ENCODE results near the gene LENG1. TPM values are rescaled to one million over a fixed set of nuclear protein-coding genes. Genes with fewer than 3 reads are reported as not detected.
"Not testable (repeated sequence)": the region's sequence is repeated elsewhere in the genome, so short reads cannot be mapped to it uniquely, and the experiment has no call there.

Gene LENG1
- total RNA-seq, 1 donor from 2014 or later: 5.4 TPM

DNA sequence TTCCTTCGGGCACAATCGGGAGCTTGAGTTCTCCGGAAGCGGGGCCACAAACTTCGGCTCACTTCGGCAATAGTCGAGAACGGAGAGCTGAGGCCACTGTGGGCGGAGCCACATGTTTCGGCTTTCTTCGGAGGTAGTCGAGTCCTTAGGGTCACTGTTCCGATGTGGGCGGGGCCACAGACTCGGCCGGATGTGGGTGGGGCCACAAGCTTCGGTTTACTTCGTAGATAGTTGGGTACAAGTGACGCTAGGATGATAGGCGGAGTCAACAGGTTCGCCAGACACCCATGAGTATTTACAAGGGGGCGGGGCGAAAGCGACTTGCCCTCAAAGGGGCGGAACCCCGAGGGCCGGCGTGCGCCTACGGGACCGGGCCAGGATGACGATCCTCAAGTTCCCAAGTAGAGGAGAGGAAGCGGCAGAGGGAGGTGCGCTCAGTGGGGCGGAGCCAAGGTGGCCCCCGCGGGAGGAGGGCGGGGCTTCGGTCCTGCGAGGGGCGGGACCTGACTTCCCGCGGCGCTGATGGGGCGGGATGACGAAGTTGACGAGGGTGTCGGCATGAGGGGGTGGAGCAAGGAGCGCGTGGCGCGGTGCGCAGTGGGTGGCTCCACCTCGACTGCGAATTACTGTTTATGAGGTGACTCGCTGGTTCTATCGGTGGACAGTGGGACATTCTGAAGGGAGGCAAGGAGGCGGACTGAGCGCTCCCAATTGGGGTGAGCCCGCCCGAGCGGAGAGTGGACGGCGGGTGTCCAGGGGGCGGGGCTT is 30.4 kb upstream of the LENG1 start:
- DNase-seq (ENCODE audit: low read depth in 2 of 2): peak; percentile 100

DNA sequence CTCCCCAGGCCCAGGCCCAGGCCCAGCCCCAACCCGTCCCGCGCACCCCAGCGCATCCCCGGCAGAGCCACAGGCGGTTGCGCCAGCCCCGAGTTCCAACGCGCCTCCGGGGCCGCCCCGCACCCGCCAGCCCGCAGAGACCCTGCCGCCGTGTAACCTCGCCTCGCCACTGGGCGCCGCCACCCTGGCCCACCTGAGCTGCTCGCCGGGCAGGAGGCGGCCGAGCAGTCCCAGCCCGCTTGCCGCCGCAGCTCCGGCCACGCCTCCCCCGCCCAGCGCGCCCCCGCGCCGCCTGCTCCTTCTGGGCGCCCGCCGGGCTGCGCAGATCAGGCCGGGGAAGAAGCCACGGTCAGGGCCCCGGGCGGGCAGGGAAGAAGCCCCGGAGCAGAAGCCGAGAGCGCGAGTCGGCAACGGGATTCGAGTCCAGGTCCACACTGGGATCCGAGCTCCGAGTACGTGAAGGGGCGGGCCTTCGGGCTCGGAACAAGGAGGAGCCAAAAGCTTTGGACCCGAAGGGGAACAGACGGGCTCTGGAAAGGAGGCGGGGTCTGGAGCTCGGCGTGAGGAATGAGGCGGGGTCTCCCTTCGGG is 29.7 kb upstream of the LENG1 start, which contains the start of gene MBOAT7:
MBOAT7 (minus strand) TSS at position 436 of the 590 bp plus-strand sequence. CDS start 1,072 bp downstream, outside the sequence.
- no peak for DNase-seq (ENCODE audit: low read depth in 2 of 2)

DNA sequence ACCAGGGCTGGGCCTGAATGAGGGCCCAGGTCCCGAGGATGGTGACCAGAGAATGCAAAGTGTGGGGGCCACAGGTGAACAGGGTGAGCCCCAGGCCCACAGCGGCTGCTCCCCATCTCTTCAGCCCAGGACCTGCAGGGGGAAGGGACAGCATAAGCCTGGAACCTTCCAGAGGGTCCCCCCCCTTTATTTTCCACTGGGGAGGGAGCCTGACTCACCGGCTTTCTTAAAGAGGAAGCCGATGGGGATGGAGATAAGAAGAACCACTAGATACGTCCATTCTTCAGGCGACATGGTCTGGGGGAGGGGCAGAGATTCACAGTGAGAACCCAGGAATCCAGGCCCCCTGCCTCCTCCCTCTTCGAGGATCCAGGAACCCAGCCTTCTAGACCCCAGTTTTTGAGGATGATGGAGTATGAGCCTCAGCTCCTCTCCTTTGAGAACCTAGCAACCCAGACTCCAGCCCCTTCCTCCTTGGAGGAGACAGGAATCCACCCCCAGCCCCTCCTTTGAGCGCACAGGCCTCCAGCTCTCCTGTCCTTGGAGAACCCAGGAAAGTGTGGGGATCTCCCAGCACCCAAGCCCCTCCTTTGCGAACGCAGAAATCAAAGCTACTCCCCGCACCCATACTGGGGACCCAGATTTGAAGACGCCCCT is 28.8 kb upstream of the LENG1 start:
- peak in 1 of 2 donors; percentile 89 for DNase-seq (ENCODE audit: low read depth in 2 of 2)

DNA sequence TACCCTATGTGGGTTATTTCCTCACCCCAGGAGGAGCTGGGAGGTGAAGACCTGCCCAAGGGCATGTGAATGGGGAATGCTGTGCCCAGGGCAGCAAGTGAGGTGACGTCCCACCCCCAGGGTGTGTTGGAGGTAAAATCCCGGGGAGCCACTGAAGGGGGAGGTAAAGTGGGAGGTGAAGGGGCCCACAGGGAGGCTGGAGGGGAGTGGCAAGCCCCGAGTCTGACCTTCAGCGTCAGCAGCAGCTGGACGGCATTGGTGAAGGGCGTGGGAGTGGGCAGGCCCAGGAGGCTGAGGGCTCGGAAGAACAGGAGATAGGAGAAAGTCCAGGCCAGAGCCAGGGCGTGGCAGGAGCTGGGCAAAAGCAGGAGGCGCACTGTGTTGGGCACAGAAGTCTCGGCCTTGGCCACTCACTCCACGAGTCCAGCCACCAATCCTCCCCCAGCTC is 27.4 kb upstream of the LENG1 start:
- no peak for DNase-seq (ENCODE audit: low read depth in 2 of 2)

GRCh38 chr19:54186351-54186750 is 26.8 kb upstream of the LENG1 start:
- no peak for DNase-seq (ENCODE audit: low read depth in 2 of 2)

DNA sequence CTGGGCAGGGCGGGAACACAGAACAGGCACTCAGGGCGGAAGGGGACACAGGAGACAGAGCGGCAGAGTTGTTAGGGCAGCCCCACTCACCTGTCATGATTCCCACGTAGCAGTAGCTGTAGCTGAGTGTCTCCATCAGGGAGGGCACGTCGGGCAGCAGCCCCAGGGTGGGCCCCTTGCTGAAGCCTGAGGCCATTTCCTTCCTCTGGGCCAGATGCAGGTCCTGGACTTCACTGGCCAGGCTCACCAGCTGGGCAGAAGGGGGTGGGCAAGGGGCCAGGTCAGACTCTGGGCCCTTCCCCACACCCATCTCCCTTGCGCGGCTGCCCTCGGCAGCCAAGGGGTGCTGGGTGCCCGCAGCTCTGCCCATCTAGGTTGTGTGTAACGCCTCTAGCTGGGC is 23.9 kb upstream of the LENG1 start:
- DNase-seq (ENCODE audit: low read depth in 2 of 2): peak; percentile 20 to 21

GRCh38 chr19:54181894-54182293 is 22.4 kb upstream of the LENG1 start:
- not testable (repeated sequence) for DNase-seq (ENCODE audit: low read depth in 2 of 2)

GRCh38 chr19:54180691-54181091 is 21.2 kb upstream of the LENG1 start:
- no peak for DNase-seq (ENCODE audit: low read depth in 2 of 2)

GRCh38 chr19:54179921-54180461 is 20.5 kb upstream of the LENG1 start:
- peak; percentile 61 to 93 for DNase-seq (ENCODE audit: low read depth in 2 of 2)

GRCh38 chr19:54179262-54179852 is 19.8 kb upstream of the LENG1 start:
- no peak for DNase-seq (ENCODE audit: low read depth in 2 of 2)

- DNase-seq (ENCODE audit: low read depth in 2 of 2): peak in 1 of 2 donors; percentile 36
Observed at GRCh38 chr19:54178581-54179261, 19.2 kb upstream of the LENG1 start.

DNA sequence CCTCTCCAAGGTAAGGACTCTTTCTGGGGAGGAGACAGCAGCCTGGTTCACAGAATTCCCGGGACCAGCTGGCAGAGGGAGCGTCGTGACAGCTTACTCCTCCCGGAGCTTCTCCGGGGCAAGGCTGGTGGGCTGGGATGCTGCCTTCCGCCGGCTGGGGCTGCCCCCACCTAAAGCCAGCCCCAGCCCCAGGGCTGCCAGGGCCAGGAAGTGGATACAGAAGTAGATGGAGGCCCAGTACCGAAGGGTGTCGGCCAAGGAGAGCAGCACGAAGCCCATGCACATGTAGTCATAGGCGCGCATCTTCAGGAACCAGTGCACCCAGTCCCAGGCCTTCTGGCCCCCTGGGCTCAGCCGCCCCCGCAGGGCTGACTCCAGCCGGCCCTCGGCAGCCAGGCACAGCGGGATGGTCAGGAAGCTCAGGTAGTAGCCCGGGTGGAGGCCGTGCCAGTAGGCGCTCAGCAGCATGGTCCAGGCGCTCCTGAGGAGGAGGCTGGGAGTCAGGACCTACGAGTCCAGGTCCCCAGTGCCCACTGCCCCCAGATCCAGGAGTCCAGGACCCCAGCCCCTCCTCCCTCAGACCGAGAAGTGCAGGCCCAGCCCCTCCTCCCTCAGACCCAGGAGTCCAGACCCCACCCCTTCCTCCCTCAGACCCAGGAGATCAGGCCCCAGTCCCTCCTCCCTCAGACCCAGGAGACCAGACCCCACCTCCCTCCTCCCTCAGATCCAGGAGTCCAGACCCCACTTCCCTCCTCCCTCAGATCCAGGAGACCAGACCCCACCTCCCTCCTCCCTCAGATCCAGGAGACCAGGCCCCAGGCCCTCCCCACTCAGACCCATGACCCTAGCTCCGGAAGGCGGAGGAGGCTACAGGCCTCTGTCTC is 14.7 kb upstream of the LENG1 start:
- DNase-seq (ENCODE audit: low read depth in 2 of 2): no peak

DNA sequence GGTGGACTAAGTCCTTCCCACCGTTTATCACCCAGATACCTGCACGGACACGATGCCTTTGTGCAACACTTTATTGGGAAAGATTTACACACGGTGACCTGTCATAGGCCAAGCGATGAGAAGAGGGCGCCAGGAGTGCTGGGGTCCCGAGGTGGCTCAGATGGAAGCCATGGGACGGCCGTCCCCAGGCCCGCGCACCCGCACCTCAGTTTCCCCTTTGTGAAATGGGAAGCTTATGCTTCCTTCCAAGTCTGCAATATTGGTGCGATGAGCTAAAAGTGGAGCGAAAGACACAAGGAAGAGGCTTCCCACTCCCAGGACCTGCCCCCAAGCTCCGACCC is 13.8 kb upstream of the LENG1 start:
- DNase-seq (ENCODE audit: low read depth in 2 of 2): no peak

- DNase-seq (ENCODE audit: low read depth in 2 of 2): no peak
Observed at GRCh38 chr19:54172471-54173358, 13.2 kb upstream of the LENG1 start, which contains the start of gene TMC4. Gene TMC4 (minus strand): TSS chr19:54173160. CDS start chr19:54173117, 43 bp downstream.

- DNase-seq (ENCODE audit: low read depth in 2 of 2): not testable (repeated sequence)
Observed at GRCh38 chr19:54171736-54172431, 12.4 kb upstream of the LENG1 start.

DNA sequence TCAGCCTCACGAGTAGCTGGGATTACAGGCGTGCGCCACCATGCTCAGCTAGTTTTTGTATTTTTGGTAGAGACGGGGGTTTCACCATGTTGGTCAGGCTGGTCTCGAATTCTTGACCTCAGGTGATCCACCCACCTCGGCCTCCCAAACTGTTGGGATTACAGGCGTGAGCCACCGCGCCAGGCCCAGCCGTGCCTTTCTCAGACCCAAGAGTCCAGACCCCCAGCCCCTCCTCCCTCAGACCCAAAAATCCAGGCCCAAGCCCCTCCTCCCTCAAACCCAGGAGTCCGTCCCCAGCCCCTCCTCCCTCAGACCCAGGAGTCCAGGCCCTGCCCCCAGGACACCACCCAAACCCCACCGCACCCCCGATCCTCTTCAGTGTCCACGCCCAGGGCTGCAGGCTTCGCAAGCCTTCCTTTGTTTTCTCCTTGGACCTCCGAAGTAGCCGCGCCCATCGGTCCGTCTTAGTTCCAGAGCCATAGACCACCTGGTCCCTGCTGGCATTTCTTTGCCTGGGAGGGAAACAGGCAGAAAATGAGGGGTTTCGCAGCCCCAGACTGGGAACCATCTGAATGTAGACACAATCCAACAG is 9.7 kb upstream of the LENG1 start:
- no peak for DNase-seq (ENCODE audit: low read depth in 2 of 2)

DNA sequence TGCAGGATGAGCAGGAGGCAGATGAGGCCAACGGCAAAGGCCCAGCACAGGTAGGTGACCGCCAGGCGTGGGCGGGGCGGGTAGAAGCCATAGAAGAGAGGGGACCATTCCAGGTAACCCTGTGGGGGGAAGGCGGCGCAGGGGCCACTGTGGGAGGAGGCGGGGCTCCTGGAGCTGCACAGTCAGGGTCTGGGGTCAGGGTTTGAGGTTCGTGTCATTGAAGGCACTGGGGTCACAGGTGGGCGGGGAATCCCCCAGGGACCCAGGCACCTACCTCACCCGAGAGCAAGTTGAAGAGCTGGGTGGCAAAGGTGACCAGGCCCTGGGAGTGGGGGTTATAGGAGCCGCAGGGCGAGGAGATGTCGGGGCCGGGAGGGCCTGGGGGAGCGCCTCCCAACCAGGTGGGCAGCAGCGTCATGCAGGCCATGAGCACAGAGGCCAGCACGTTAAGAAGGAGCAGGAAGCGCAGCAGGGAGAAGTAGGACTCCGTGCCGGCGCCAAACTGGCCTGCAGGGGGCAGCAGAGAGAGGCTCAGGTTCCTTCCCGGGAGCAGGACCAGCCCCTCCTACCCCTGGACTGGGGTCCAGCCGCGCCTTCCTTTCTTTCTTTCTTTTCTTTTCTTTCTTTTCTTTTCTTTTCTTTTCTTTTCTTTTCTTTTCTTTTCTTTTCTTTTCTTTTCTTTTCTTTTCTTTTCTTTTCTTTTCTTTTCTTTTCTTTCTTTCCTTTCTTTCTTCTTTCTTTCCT is 8.8 kb upstream of the LENG1 start:
- peak; percentile 80 to 82 for DNase-seq (ENCODE audit: low read depth in 2 of 2)
